HFFc6 (cell line): Measurements from ENCODE around the gene ZNF180. TPM values are rescaled to one million over a fixed set of nuclear protein-coding genes. Genes with fewer than 3 reads are reported as not detected.

ENCODE experiments used
- DNase-seq: peaks from one replicate; pipeline ENCODE4 v3.0.0-alpha.2; 2018
- H3K27ac Mint-ChIP-seq: 2 replicates; pipeline ENCODE4 v1.8.0; 2020; ENCODE audit warnings: mild to moderate bottlenecking, mixed read lengths
- H3K27me3 Mint-ChIP-seq: 2 replicates; pipeline ENCODE4 v1.8.0; 2021; ENCODE audit warnings: mild to moderate bottlenecking, moderate library complexity, mixed read lengths; ENCODE audit not compliant: insufficient read depth
- H3K36me3 Mint-ChIP-seq: 2 replicates; pipeline ENCODE4 v1.8.0; 2021; ENCODE audit warnings: low read depth, mixed read lengths
- H3K4me1 Mint-ChIP-seq: 2 replicates; pipeline ENCODE4 v1.8.0; 2020; ENCODE audit warnings: low read depth, mixed read lengths
- H3K4me3 Mint-ChIP-seq: 2 replicates; pipeline ENCODE4 v1.8.0; 2020; ENCODE audit warnings: mild to moderate bottlenecking, moderate library complexity, mixed read lengths
- H3K9me3 Mint-ChIP-seq: 2 replicates; pipeline ENCODE4 v1.8.0; 2020; ENCODE audit warnings: mild to moderate bottlenecking, mixed read lengths
- total RNA-seq, 6 experiments: library from RNA; stranded (reverse); fragmentation: NEBNext Ultra II Directional; extraction: Animal tissue kit (Norgen Biotek cat#: 25700); gene quantifications; 2 replicates in 1 of 6; 3 replicates in 5 of 6; pipeline ENCODE4 v1.2.3, GENCODE V29; 2021
- TF ChIP-seq, protein P1 (sequence below): fragments of 200-600 bp; sonication (generic); IDR thresholded peaks from 2 replicates; pipeline ENCODE4 v1.5.0; 2021; ENCODE audit warnings: antibody characterized with exemption, mild to moderate bottlenecking

ZNF180 gene
- total RNA-seq, 6 experiments from 2014 or later: 4.2 to 6.5 (median 5.8) TPM

DNA sequence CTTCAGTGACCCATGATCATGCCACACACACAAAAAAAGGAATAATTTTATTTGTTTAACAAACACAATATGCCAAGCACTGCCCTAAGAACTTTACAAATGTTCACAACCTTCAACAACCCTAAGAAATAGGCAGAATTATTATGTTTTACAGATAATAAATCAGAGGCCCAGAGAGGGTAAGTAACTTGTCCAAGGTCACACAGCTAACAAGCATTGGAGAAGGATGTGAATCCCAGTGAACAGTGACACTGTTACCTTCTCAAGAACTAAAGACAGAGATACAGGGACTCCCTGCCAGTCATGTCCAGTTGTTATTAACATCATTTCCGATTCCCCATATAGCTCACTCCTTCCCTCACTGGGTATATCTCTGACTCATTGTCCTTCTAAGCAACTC is 15.6 kb upstream of the ZNF180 start:
- Mint-ChIP-seq H3K4me1 (no peaks in the 10 kb centered on the region), H3K36me3 (no peaks in the 10 kb centered on the region), H3K27me3 (no peaks in the 10 kb centered on the region; the same call in none of the 2 replicates), H3K9me3 (no peaks in the 10 kb centered on the region), H3K4me3 (no peak overlapping the region), H3K27ac (no peak overlapping the region)
- no peak for DNase-seq
- TF ChIP-seq, protein P1, sequence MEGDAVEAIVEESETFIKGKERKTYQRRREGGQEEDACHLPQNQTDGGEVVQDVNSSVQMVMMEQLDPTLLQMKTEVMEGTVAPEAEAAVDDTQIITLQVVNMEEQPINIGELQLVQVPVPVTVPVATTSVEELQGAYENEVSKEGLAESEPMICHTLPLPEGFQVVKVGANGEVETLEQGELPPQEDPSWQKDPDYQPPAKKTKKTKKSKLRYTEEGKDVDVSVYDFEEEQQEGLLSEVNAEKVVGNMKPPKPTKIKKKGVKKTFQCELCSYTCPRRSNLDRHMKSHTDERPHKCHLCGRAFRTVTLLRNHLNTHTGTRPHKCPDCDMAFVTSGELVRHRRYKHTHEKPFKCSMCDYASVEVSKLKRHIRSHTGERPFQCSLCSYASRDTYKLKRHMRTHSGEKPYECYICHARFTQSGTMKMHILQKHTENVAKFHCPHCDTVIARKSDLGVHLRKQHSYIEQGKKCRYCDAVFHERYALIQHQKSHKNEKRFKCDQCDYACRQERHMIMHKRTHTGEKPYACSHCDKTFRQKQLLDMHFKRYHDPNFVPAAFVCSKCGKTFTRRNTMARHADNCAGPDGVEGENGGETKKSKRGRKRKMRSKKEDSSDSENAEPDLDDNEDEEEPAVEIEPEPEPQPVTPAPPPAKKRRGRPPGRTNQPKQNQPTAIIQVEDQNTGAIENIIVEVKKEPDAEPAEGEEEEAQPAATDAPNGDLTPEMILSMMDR: no peak

DNA sequence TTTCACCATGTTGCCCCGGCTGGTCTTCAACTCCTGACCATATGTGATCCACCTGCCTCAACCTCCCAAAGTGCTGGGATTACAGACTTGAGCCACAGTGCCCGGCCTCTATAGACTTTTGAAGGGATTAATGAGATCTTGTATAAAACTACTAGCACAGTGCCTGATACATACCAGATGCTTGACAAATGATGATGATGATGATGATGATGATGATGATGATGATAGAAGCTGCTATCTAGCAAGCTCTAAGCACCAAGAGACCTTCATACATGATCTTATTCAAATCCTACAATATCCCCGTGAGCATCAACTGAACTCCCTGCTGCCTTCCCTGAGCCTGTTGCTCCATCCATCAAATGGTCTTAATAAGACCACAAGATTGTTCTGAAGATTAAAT is 14.7 kb upstream of the ZNF180 start:
- H3K4me1 Mint-ChIP-seq: no peaks in the 10 kb centered on the region
- no peak overlapping the region for H3K27ac Mint-ChIP-seq

DNA sequence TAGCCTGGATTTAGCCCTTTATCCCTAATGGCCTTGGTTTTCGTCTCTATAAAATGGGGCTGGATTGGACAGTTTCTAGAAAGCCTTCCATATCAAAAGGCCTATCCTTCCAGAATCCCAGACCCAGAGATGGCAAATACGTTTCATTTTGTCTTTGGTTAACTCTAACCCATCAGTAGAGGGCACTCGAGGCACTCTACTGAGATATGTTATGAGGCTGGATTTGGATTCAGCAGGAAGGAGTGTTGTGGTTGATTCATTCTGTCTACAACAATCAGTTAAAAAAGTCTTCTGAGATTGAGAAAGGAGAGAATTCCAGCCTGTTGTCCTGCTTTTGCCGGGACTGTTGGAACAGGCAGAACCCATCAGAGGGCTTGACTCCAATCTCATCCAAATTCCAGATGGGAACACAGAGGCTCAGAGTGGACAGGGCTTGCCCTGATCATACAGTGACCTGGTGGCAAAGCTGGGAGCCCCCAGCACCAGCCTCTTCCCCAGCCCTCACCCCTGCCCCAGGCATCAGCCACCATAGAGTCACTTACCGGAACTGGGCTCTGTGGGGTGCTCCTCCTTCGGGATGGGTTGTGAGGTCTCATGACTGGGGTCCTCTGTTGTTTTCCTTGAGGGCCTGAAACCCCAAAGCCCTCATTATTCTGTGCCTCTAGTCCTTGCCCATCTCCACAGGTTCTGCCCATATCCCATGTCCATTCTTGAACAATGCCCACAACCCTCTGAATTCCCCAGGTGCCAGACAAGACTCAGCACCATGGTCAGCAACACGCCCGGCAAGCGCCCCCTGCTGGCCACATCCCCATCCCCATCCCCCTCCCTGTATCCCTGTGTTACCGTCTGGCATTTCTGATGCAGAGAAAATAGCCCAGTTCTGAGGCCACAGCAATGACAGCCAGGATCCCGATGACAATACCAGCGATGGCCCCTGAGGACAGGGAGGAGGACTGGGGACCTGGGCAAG is 12.3 kb upstream of the ZNF180 start:
- peak; percentile 54 for DNase-seq
- H3K27me3 Mint-ChIP-seq: peaks cover 2% of the 10 kb centered on the region
- H3K9me3 Mint-ChIP-seq: no peaks in the 10 kb centered on the region
- H3K4me3 Mint-ChIP-seq: no peak overlapping the region
- TF ChIP-seq, protein P1: peak; percentile 82
- H3K4me1 Mint-ChIP-seq: no peaks in the 10 kb centered on the region
- no peaks in the 10 kb centered on the region for H3K36me3 Mint-ChIP-seq
- no peak overlapping the region for H3K27ac Mint-ChIP-seq

More for the DNA sequence above, 14.7 kb upstream of the ZNF180 start:
- Mint-ChIP-seq H3K9me3 (no peaks in the 10 kb centered on the region), H3K4me3 (no peak overlapping the region), H3K36me3 (no peaks in the 10 kb centered on the region), H3K27me3 (peaks cover 2% of the 10 kb centered on the region)
- TF ChIP-seq, protein P1: no peak
- DNase-seq: no peak

DNA sequence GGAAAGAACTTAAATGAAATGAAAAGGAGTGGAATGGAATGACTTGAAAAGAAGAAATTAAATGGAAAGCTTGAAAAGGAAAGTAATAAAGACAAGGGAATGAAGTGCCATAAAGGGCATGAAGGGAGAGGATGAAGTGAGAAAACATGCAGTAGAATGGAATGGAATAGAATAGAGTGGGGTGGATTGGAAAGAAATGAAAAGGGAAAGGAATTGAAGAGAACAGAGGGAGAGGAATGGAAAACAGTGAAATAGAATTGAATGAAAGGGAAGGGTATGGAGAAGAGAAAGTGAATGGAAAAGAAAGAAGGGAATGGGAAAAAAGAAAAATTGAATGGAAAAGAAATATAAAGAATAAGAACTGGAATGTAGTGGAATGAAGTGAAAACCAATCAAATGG is 9.2 kb upstream of the ZNF180 start:
- Mint-ChIP-seq H3K27ac (no peak overlapping the region), H3K4me3 (no peak overlapping the region), H3K36me3 (no peaks in the 10 kb centered on the region), H3K27me3 (peaks cover 7% of the 10 kb centered on the region), H3K9me3 (no peaks in the 10 kb centered on the region), H3K4me1 (no peaks in the 10 kb centered on the region)
- TF ChIP-seq, protein P1: no peak
- DNase-seq: no peak

DNA sequence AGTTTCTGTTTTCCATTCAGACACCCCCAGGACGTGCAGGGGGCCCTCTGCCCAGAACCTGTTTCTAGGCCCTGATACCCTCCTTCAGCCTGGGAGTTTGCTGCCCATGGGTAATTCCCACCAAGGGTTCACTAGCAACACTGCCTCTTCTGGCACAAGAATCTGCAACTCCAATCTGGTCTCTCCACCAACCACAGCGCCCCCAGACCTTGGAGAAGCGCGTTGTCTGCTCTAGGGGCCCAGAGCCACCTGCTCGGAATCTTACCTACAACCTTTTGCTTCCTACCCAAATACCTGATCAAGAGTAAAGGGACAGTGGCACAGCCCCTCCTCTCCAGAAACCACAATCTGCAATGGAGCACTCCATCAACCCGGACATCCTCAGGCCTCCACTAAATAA is 763 bp downstream of the ZNF180 start:
- H3K4me3 Mint-ChIP-seq: peak overlapping the region; percentile 96
- H3K4me1 Mint-ChIP-seq: peaks cover 24% of the 10 kb centered on the region
- DNase-seq: no peak
- H3K9me3 Mint-ChIP-seq: peaks cover 47% of the 10 kb centered on the region
- no peaks in the 10 kb centered on the region; the same call in 1 of the 2 replicates for H3K27me3 Mint-ChIP-seq
- H3K36me3 Mint-ChIP-seq: peaks cover 55% of the 10 kb centered on the region
- peak overlapping the region; percentile 86; the same call in 1 of the 2 replicates for H3K27ac Mint-ChIP-seq
- TF ChIP-seq, protein P1: no peak
